ENCODE results near the gene ACP2. TPM values are rescaled to one million over a fixed set of nuclear protein-coding genes. Genes with fewer than 3 reads are reported as not detected.

The ACP2 gene
- 10 to 100 TPM; 50.8 to 61.4 (median 56.5) TPM for polyA plus RNA-seq (ENCODE audit: insufficient read length in 4 of 4)

GRCh38 chr11:47248664-47249377, at the start of gene ACP2:
Gene ACP2, minus strand, starts transcription at chr11:47248814. Its CDS starts 25 bp downstream, at chr11:47248789.
- peak; percentile 80 to 89 (median 84) for DNase-seq (ENCODE audit: low read depth in 4 of 4, low spot score in 3 of 4)

GRCh38 chr11:47296045-47296444, 47.4 kb upstream of the ACP2 start:
- no peak for DNase-seq (ENCODE audit: low read depth in 4 of 4, low spot score in 3 of 4)

GRCh38 chr11:47295385-47295784, 46.8 kb upstream of the ACP2 start:
- DNase-seq (ENCODE audit: low read depth in 4 of 4, low spot score in 3 of 4): no peak

GRCh38 chr11:47289856-47290255, 41.2 kb upstream of the ACP2 start:
- no peak for DNase-seq (ENCODE audit: low read depth in 4 of 4, low spot score in 3 of 4)

GRCh38 chr11:47288066-47288465, 39.5 kb upstream of the ACP2 start:
- DNase-seq (ENCODE audit: low read depth in 4 of 4, low spot score in 3 of 4): no peak

- no peak for DNase-seq (ENCODE audit: low read depth in 4 of 4, low spot score in 3 of 4)
These were observed 37.6 kb upstream of the ACP2 start for GRCh38 chr11:47285969-47286770.

GRCh38 chr11:47284151-47284550, 35.5 kb upstream of the ACP2 start:
- DNase-seq (ENCODE audit: low read depth in 4 of 4, low spot score in 3 of 4): no peak

- no peak for DNase-seq (ENCODE audit: low read depth in 4 of 4, low spot score in 3 of 4)
These were observed 33.8 kb upstream of the ACP2 start for GRCh38 chr11:47282462-47282861.

- no peak for DNase-seq (ENCODE audit: low read depth in 4 of 4, low spot score in 3 of 4)
These were observed 32.2 kb upstream of the ACP2 start for GRCh38 chr11:47280860-47281259.

GRCh38 chr11:47280099-47280498, 31.5 kb upstream of the ACP2 start:
- DNase-seq (ENCODE audit: low read depth in 4 of 4, low spot score in 3 of 4): no peak

- DNase-seq (ENCODE audit: low read depth in 4 of 4, low spot score in 3 of 4): no peak
These were observed 30.2 kb upstream of the ACP2 start for GRCh38 chr11:47278769-47279168.

- no peak for DNase-seq (ENCODE audit: low read depth in 4 of 4, low spot score in 3 of 4)
These were observed 29.4 kb upstream of the ACP2 start for GRCh38 chr11:47278058-47278457.

GRCh38 chr11:47276923-47277322, 28.3 kb upstream of the ACP2 start:
- DNase-seq (ENCODE audit: low read depth in 4 of 4, low spot score in 3 of 4): no peak

GRCh38 chr11:47274495-47275235, 26.1 kb upstream of the ACP2 start:
- DNase-seq (ENCODE audit: low read depth in 4 of 4, low spot score in 3 of 4): no peak

GRCh38 chr11:47272706-47273105, 24.1 kb upstream of the ACP2 start:
- DNase-seq (ENCODE audit: low read depth in 4 of 4, low spot score in 3 of 4): no peak

- DNase-seq (ENCODE audit: low read depth in 4 of 4, low spot score in 3 of 4): no peak
These were observed 23.5 kb upstream of the ACP2 start for GRCh38 chr11:47271961-47272661.

- no peak for DNase-seq (ENCODE audit: low read depth in 4 of 4, low spot score in 3 of 4)
These were observed 22.7 kb upstream of the ACP2 start for GRCh38 chr11:47271328-47271727.

- no peak for DNase-seq (ENCODE audit: low read depth in 4 of 4, low spot score in 3 of 4)
These were observed 22.0 kb upstream of the ACP2 start for GRCh38 chr11:47270331-47271271.

- peak; percentile 51 to 74 (median 62) for DNase-seq (ENCODE audit: low read depth in 4 of 4, low spot score in 3 of 4)
These were observed 21.3 kb upstream of the ACP2 start, which contains the start of gene MADD for GRCh38 chr11:47269829-47270305. Gene MADD, plus strand, starts transcription at chr11:47270133.

All from right renal pelvis (tissue), 4 donors.